ENCODE data around the gene TRAPPC2L.
"Not testable (repeated sequence)": the region's sequence is repeated elsewhere in the genome, so short reads cannot be mapped to it uniquely, and the experiment has no call there.

TRAPPC2L gene

GRCh38 chr16:88878967-88879787 is 22.2 kb downstream of the TRAPPC2L start:
- DNase-seq: no peak

DNA sequence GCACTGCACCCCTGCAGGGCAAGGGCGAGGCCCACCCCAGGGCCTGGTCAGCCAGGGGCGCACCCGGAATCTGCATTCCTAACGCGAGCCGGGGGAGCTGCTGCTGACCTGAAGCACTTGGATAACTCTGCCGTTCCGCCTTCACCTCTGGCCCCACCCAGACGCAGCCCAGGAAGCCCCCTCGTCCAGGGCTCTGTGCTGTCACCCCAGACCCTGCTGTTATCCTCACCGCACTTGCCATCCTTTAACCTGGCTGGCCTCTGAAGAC is 22.8 kb downstream of the TRAPPC2L start:
- DNase-seq: no peak

GRCh38 chr16:88880226-88881006 is 23.5 kb downstream of the TRAPPC2L start:
- no peak for DNase-seq

- no peak for DNase-seq
Observed at GRCh38 chr16:88881007-88881615, 24.2 kb downstream of the TRAPPC2L start.

GRCh38 chr16:88881675-88882357 is 24.9 kb downstream of the TRAPPC2L start:
- no peak for DNase-seq

DNA sequence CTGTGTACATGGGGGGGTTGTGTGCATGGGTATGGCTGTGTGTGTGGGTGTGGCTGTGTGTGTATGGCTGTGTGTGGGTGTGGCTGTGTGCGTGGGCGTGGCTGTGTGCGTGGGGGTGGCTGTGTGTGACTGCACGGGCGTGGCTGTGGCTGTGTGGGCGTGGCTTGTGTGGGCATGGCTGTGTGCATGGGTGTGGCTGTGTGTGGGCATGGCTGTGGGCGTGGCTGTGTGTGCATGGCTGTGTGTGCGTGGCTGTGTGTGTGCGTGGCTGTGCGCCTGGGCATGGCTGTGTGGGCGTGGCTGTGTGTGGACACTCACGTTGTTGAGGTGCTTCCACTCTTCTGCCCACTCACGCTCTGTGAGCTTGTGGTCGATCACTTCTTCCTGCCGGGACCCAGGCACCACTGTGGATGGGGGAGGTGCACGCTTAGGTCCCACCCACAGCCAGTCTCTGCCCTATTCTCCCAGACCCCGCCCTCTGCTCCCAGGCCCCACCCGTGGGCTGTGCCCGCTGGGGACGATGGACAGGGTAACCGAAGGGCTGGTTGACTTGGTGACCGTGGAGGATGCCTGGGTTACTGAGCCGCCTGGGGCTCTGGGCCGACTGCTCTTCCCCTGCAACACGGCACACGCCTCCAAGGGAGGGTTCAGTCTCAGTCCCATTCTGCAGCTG is 25.6 kb downstream of the TRAPPC2L start:
- DNase-seq: no peak

DNA sequence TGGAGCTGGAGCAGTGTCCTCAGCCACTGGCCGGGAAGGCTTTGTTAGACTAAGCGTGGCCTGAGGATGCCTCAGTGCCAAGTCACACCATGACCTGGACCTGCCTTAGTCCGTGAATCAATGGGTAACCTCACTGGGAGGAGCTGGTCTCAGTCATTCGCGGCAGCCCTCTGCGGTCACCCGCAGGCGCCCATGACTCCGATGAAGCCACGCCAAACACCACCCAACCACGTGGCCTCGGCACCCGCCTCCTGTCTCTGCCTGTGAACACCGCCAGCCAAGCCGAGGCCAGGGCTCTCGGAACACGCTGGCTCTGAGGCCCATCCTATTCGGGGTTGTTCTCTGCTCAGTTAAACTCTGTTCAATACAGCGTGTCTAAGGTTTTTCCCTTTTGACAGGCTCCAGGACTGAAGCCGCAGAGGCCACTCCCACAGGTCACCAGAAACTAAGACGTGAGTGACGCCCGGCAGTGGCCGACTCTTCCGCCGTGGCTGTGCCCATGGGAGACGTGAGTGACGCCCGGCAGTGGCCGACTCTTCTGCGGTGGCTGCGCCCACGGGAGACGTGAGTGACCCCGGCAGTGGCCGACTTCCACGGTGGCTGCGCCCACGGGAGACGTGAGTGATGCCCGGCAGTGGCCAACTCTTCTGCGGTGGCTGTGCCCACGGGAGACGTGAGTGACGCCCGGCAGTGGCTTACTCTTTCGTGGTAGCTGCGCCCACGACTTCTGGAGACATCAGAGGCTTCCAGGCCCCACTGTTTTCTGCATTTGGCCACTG is 26.4 kb downstream of the TRAPPC2L start:
- no peak for DNase-seq

DNA sequence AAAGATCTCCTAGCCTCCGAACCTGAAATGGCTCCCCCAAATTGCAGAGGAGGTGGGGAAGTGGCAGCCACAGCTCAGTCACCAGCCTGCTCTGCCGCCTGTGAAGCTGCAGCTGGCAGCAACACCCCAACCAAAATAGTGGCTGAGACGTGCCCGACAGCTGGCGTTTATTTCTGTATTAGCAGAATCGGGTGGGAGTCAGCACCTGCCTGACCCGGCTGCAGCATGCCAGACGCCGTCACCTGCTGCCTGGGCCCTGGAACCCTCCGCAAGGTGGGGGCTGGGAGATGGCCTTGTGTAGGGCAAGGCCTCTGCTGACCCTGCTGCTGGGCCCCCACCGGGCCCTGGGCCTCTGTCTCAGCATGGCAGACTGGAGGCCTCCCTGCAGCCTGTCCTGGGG is 27.0 kb downstream of the TRAPPC2L start:
- no peak for DNase-seq

GRCh38 chr16:88884569-88885271 is 27.8 kb downstream of the TRAPPC2L start:
- DNase-seq: no peak

DNA sequence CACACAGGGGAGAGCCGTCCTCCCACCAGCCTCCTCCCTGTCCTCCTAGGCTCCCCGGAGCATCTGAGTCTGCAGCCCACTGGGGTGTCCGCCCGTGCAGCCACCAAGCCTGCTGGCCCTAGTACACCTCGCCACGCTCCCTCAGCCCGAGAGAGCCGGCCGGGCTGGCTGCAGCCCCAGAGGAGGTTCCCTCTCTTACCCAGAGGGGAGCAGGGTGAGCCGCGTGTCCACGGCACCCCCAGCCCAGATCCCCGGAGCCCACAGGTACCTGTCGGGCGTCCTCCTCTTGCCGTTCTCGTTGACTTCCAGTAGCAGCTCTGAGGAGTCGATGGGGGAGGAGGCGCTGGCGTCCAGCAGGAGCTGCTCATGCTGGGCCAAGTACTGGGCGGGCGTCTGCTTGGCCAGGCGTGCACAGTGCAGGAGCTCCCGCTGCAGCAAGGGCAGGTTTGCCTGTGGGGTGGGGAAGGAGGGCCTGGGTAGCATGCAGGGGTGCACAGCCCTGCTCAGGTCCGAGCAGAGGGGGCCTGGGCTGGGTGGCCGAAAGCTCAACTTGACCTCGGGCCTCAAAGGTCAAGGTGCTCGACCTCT is 28.9 kb downstream of the TRAPPC2L start:
- DNase-seq: no peak

DNA sequence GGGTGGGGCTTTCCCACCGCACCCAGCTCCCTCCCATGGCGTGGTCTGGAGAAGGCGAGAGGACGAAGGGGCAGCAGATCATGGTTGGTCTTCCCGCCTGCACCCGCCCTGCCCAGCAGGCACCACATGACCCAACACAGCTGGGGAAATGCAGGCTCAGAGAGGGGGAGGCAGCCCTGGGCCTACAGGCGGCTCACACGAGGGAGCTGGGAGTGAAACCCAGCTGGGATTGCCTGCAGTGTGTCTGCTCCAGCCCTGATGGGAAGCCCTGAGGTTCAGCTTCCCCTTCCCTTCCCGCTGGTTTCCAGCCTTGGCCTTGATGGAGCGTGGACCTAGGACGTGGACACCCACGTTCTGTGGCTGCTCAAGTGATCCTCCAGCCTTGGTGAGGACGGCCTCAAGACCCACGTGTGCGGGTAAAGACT is 29.5 kb downstream of the TRAPPC2L start:
- DNase-seq: no peak

- no peak for DNase-seq
Observed at GRCh38 chr16:88886845-88887521, 30.1 kb downstream of the TRAPPC2L start.

DNA sequence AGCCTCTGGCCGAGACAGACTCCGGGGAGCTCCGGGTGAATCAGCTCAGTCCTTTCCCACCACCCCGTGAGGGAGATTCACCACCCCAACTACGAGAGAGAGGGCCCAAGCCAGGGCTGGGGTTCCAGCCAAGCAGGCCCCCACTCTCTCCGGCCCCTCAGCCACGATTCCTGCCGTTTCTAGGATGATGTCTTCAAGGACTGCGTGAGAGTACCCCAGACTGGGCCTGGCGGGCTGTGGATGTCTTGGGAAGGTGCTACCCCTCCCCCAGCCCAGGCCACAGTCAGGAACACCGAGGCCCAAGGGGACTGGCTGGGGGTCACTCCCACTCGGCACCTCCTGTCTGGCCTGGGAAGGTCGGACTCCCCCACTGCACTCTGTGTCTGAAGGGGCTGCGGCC is 31.1 kb downstream of the TRAPPC2L start:
- DNase-seq: no peak

DNA sequence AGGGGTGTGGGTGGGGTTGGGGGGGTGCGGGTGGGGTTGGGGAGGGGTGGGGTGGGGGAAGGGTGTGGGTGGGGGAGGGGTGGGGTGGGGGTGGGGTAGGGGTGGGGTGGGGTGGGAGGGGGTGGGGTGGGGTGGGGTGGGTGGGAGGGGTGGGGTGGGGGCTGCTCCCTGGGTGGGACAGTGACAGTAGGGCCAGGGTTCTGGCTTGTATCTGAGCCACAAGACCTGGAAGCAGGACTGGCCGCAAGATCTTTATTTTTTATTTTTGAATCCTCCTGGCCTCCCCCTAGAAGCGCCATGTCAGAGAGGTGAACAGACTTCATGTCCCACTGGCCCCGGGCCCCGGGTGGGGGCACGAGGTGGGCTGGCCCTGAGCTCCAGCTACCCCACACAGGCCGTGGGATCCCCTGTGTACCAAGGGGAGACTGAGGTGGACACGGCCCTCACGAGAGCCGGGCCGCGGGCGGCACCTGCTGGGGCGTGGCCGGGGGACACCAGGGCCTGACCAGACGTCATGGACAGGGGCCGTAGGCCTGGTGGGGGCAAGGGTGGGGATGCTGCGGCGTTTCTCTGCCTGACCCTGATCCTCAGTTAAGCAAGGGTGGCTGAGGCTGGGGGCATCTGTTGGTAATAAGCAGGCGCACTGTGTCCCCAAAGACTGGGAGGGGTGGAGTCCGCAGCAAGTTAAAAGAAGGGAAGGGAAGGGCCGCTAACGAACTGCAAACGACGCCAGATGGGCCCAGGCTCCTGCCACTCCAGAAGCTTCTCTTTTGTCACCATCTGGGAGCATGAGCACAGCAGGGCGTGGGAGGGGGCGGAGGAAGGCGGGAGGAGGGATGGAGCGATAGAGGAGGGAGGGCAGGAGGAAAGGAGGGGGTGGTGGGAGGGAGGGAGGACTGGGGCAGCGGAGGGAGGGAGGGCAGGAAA is 31.8 kb downstream of the TRAPPC2L start:
- DNase-seq: no peak

GRCh38 chr16:88889702-88890352 is 32.9 kb downstream of the TRAPPC2L start:
- not testable (repeated sequence) for DNase-seq

- no peak for DNase-seq
Observed at GRCh38 chr16:88891083-88891482, 34.2 kb downstream of the TRAPPC2L start.

- no peak for DNase-seq
Observed at GRCh38 chr16:88892065-88892464, 35.1 kb downstream of the TRAPPC2L start.

DNA sequence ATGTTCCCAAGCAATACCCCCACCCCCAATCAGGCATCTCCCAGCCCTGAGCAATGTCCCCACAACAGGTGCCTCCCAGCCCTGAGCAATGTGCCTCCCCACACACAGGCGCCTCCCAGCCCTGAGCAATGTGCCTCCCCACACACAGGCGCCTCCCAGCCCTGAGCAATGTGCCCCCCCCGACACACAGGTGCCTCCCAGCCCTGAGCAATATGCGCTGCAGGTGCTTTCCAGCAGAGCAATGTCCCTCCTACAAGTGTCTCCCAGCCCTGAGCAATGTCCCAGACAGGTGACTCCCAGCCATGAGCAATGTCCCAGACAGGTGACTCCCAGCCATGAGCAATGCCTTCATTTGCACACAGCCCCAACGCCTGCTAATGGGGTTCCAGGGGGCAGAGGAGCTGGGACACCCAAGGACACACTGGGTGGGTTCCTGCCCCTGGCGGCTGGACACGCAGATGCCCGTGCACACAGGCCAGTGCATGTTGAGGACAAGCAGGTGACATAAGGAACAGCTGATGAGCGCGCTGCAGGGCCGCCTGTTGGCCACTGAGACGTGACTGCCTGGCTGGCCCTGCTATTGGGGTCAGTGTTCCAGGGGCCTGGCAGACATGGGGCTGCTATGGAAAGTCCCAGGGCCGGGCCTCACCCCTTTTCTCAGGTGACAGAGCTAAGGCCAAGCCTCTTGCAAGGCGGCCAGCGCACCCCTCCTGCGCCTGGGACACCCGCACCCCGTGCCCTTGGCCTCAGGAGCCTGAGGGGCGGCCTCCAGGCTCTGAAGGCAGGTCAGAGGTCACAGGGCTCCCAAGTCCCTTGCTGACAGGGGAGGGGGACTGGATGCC is 36.4 kb downstream of the TRAPPC2L start:
- DNase-seq: no peak

Data from NCI-H1105 treated with DMSO at 0.1 percent for 48 hours (cell line).